Hepatocyte (in vitro differentiated cells): ENCODE results near the gene CHKB.

Experiments
- CTCF ChIP-seq: fragments of 200-600 bp; sonication (generic); IDR thresholded peaks from 2 replicates; pipeline ENCODE4 v1.5.1; 2016; ENCODE audit warnings: antibody characterized with exemption, mild to moderate bottlenecking; ENCODE audit not compliant: poor library complexity
- EZH2 ChIP-seq: fragments of 200-600 bp; sonication (generic); IDR thresholded peaks from 2 replicates; pipeline ENCODE4 v1.6.1; 2016; ENCODE audit warnings: antibody characterized with exemption, mild to moderate bottlenecking, borderline replicate concordance

GRCh38 chr22:50569896-50570535, 12.6 kb downstream of the CHKB start:
- TF ChIP-seq EZH2 (no peak), CTCF (no peak)
